HFFc6 (cell line): ENCODE data around the gene TMPO. TPM values are rescaled to one million over a fixed set of nuclear protein-coding genes. Genes with fewer than 3 reads are reported as not detected.

Source experiments
- DNase-seq: peaks from one replicate; pipeline ENCODE4 v3.0.0-alpha.2; 2018
- H3K27ac Mint-ChIP-seq: 2 replicates; pipeline ENCODE4 v1.8.0; 2020; ENCODE audit warnings: mild to moderate bottlenecking, mixed read lengths
- H3K27me3 Mint-ChIP-seq: 2 replicates; pipeline ENCODE4 v1.8.0; 2021; ENCODE audit warnings: mild to moderate bottlenecking, moderate library complexity, mixed read lengths; ENCODE audit not compliant: insufficient read depth
- H3K36me3 Mint-ChIP-seq: 2 replicates; pipeline ENCODE4 v1.8.0; 2021; ENCODE audit warnings: low read depth, mixed read lengths
- H3K4me1 Mint-ChIP-seq: 2 replicates; pipeline ENCODE4 v1.8.0; 2020; ENCODE audit warnings: low read depth, mixed read lengths
- H3K4me3 Mint-ChIP-seq: 2 replicates; pipeline ENCODE4 v1.8.0; 2020; ENCODE audit warnings: mild to moderate bottlenecking, moderate library complexity, mixed read lengths
- H3K9me3 Mint-ChIP-seq: 2 replicates; pipeline ENCODE4 v1.8.0; 2020; ENCODE audit warnings: mild to moderate bottlenecking, mixed read lengths
- CTCF ChIP-seq: fragments of 200-600 bp; sonication (generic); IDR thresholded peaks from 2 replicates; pipeline ENCODE4 v1.5.0; 2021; ENCODE audit warnings: antibody characterized with exemption, mild to moderate bottlenecking
- total RNA-seq, 6 experiments: library from RNA; stranded (reverse); fragmentation: NEBNext Ultra II Directional; extraction: Animal tissue kit (Norgen Biotek cat#: 25700); gene quantifications; 2 replicates in 1 of 6; 3 replicates in 5 of 6; pipeline ENCODE4 v1.2.3, GENCODE V29; 2021

Gene TMPO
- total RNA-seq, 6 experiments from 2014 or later: 48.4 to 112 (median 98.2) TPM

- H3K4me1 Mint-ChIP-seq: peaks cover 22% of the 10 kb centered on the region
- no peak overlapping the region for H3K27ac Mint-ChIP-seq
- H3K9me3 Mint-ChIP-seq: no peaks in the 10 kb centered on the region
- H3K36me3 Mint-ChIP-seq: no peaks in the 10 kb centered on the region
- peaks cover 2% of the 10 kb centered on the region; the same call in 1 of the 2 replicates for H3K27me3 Mint-ChIP-seq
- TF ChIP-seq CTCF: no peak
- no peak for DNase-seq
- H3K4me3 Mint-ChIP-seq: no peak overlapping the region
These were observed 63.0 kb downstream of the TMPO start for GRCh38 chr12:98578392-98578791.

DNA sequence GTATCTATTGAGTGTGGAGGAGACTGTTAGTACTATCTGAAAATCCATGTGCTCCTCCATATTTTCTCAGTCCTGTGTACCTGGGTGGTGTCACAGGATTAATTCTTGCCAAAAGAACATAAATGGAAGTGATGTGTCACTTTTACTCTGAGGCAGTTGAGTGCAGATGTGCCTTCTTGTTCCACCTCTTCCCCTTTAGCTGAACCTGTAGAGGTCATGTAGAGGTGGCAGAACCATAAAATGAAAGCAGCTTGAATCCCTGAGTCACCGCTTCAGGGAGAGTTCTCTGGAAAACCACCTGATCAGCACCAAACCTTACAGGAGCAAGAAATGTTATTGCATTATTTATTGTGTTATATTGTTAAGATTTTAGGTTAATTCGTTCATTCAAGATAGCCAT, 63.4 kb downstream of the TMPO start:
- no peak for TF ChIP-seq CTCF
- Mint-ChIP-seq H3K9me3 (no peaks in the 10 kb centered on the region), H3K27me3 (peaks cover 2% of the 10 kb centered on the region; the same call in 1 of the 2 replicates), H3K27ac (no peak overlapping the region), H3K4me3 (no peak overlapping the region), H3K36me3 (no peaks in the 10 kb centered on the region), H3K4me1 (peaks cover 22% of the 10 kb centered on the region)
- DNase-seq: no peak

GRCh38 chr12:98579347-98579746, 64.0 kb downstream of the TMPO start:
- H3K4me3 Mint-ChIP-seq: no peak overlapping the region
- DNase-seq: no peak
- H3K27me3 Mint-ChIP-seq: peaks cover 2% of the 10 kb centered on the region; the same call in 1 of the 2 replicates
- TF ChIP-seq CTCF: no peak
- H3K4me1 Mint-ChIP-seq: peaks cover 17% of the 10 kb centered on the region
- H3K36me3 Mint-ChIP-seq: no peaks in the 10 kb centered on the region
- H3K27ac Mint-ChIP-seq: no peak overlapping the region
- H3K9me3 Mint-ChIP-seq: no peaks in the 10 kb centered on the region

- H3K4me3 Mint-ChIP-seq: no peak overlapping the region
- no peaks in the 10 kb centered on the region for H3K36me3 Mint-ChIP-seq
- no peak overlapping the region for H3K27ac Mint-ChIP-seq
- no peak for DNase-seq
- TF ChIP-seq CTCF: no peak
- peaks cover 15% of the 10 kb centered on the region for H3K4me1 Mint-ChIP-seq
- H3K27me3 Mint-ChIP-seq: peaks cover 2% of the 10 kb centered on the region; the same call in 1 of the 2 replicates
- H3K9me3 Mint-ChIP-seq: no peaks in the 10 kb centered on the region
These were observed 64.4 kb downstream of the TMPO start for GRCh38 chr12:98579835-98580234.

GRCh38 chr12:98580695-98581094, 65.3 kb downstream of the TMPO start:
- no peak overlapping the region for H3K4me3 Mint-ChIP-seq
- H3K4me1 Mint-ChIP-seq: peaks cover 15% of the 10 kb centered on the region
- no peaks in the 10 kb centered on the region for H3K9me3 Mint-ChIP-seq
- DNase-seq: no peak
- H3K27me3 Mint-ChIP-seq: peaks cover 2% of the 10 kb centered on the region; the same call in 1 of the 2 replicates
- no peak for TF ChIP-seq CTCF
- no peak overlapping the region for H3K27ac Mint-ChIP-seq
- no peaks in the 10 kb centered on the region for H3K36me3 Mint-ChIP-seq

DNA sequence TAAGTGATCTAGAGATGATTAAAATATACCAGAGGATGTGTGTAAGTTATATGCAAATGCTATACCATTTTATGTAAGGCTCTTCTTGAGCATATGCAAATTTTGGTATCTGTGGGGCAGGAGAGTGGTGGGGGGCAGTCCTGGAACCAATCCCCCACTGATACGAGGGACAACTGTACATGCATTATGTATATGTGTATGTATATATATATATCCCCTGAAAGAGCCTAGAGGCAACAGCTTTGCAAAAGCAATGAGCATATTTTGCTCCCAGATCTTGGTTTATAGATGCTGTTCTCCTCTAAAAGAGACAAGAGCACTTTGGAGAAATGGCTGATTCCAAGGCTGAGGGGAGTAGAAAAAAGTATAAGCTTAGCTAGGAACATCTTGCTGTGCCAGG, 65.7 kb downstream of the TMPO start:
- Mint-ChIP-seq H3K27me3 (peaks cover 2% of the 10 kb centered on the region; the same call in 1 of the 2 replicates), H3K36me3 (no peaks in the 10 kb centered on the region), H3K27ac (no peak overlapping the region), H3K4me3 (no peak overlapping the region), H3K9me3 (no peaks in the 10 kb centered on the region), H3K4me1 (peaks cover 15% of the 10 kb centered on the region)
- DNase-seq: no peak
- no peak for TF ChIP-seq CTCF
